ENCODE results near the gene NR6A1. TPM values are rescaled to one million over a fixed set of nuclear protein-coding genes. Genes with fewer than 3 reads are reported as not detected.
A peak's percentile ranks its signal among the peaks of the same experiment; 100 is the strongest.

The NR6A1 gene
- total RNA-seq, 1 experiment from 2014 or later = 99.3 TPM

- TF ChIP-seq, protein P1, sequence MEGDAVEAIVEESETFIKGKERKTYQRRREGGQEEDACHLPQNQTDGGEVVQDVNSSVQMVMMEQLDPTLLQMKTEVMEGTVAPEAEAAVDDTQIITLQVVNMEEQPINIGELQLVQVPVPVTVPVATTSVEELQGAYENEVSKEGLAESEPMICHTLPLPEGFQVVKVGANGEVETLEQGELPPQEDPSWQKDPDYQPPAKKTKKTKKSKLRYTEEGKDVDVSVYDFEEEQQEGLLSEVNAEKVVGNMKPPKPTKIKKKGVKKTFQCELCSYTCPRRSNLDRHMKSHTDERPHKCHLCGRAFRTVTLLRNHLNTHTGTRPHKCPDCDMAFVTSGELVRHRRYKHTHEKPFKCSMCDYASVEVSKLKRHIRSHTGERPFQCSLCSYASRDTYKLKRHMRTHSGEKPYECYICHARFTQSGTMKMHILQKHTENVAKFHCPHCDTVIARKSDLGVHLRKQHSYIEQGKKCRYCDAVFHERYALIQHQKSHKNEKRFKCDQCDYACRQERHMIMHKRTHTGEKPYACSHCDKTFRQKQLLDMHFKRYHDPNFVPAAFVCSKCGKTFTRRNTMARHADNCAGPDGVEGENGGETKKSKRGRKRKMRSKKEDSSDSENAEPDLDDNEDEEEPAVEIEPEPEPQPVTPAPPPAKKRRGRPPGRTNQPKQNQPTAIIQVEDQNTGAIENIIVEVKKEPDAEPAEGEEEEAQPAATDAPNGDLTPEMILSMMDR (conservative IDR thresholded peaks at IDR 0.05) = no peak
- peaks cover 0 to 12% (median 5%) of the 10 kb centered on the region in 3 experiments; a peak in 5 of 7 replicates for H3K36me3 Mint-ChIP-seq (ENCODE audit: insufficient read depth in 1 of 3, low read depth in 3 of 3)
- DNase-seq = no peak
- H3K27ac ChIP-seq (ENCODE audit: insufficient read length, low read depth, low read length) = no peak overlapping the region
- no peak overlapping the region for H3K9ac ChIP-seq (ENCODE audit: extremely low read depth, insufficient read length, low read length)
- no peak overlapping the region for H3K56ac ChIP-seq (ENCODE audit: insufficient read length, low read depth, low read length)
- no peak overlapping the region for H2BK5ac ChIP-seq (ENCODE audit: insufficient read length, low read length)
- no peak overlapping the region for H2BK12ac ChIP-seq (ENCODE audit: insufficient read length, low read depth, low read length)
- no peak overlapping the region for H2AK5ac ChIP-seq (ENCODE audit: insufficient read length, low read length)
- H2BK120ac ChIP-seq (ENCODE audit: low read depth, low read length, poor library complexity, severe bottlenecking) = no peak overlapping the region
- no peak overlapping the region for H4K91ac ChIP-seq (ENCODE audit: insufficient read length, low read depth, low read length)
- no peaks in the 10 kb centered on the region for H4K20me1 ChIP-seq (ENCODE audit: control insufficient read depth, insufficient read depth, insufficient read length)
- no peak overlapping the region for H2BK20ac ChIP-seq (ENCODE audit: low read depth, low read length, poor library complexity, severe bottlenecking)
- no peaks in the 10 kb centered on the region for H3K27me3 ChIP-seq (ENCODE audit: insufficient read depth, low read length)
- H3K4me1 ChIP-seq (ENCODE audit: insufficient read depth, low read length) = peaks cover 4% of the 10 kb centered on the region; the same call in 1 of the 2 replicates
- H3K27ac Mint-ChIP-seq = peak overlapping the region in 2 of 3 experiments; percentile 10 to 66; a peak in 4 of 7 replicates
- no peak overlapping the region for H3K14ac ChIP-seq (ENCODE audit: insufficient read depth, low read length)
- H3T11ph ChIP-seq (ENCODE audit: low read length) = no peak overlapping the region
- H3K4me2 ChIP-seq (ENCODE audit: insufficient read depth, insufficient read length, low read length) = no peak overlapping the region
- no peaks in the 10 kb centered on the region for H3K23me2 ChIP-seq (ENCODE audit: insufficient read length, low read depth, low read length, poor library complexity, severe bottlenecking)
- H3K9me3 Mint-ChIP-seq = no peaks in the 10 kb centered on the region
- no peak overlapping the region for H3K18ac ChIP-seq (ENCODE audit: insufficient read length, low read depth, low read length)
- H3K23ac ChIP-seq (ENCODE audit: insufficient read length, low read depth, low read length) = no peak overlapping the region
- H3K4me3 Mint-ChIP-seq = no peak overlapping the region
- WGBS (ENCODE audit: extremely low coverage, insufficient read length, low lambda C conversion rate) = no CpG with 5 or more reads among the region's 4 CpGs
- no peaks in the 10 kb centered on the region for H3K9me3 ChIP-seq (ENCODE audit: control insufficient read depth, low read depth, low read length)
- H3K4ac ChIP-seq (ENCODE audit: low read depth, low read length) = no peak overlapping the region
- H3K4me1 Mint-ChIP-seq = peaks cover 11 to 18% of the 10 kb centered on the region in 2 experiments
- no peak overlapping the region for H4K8ac ChIP-seq (replicated peaks; ENCODE audit: insufficient read length, low read depth, low read length)
- H4K5ac ChIP-seq (ENCODE audit: insufficient read length, low read depth, low read length) = no peak overlapping the region
- no peaks in the 10 kb centered on the region for H3K79me1 ChIP-seq (ENCODE audit: insufficient read depth, low read depth, low read length, poor library complexity, severe bottlenecking)
- no peak overlapping the region for H2AFZ ChIP-seq (ENCODE audit: low read length)
- H3K27me3 Mint-ChIP-seq (ENCODE audit: low read depth) = no peaks in the 10 kb centered on the region
- peaks cover 13% of the 10 kb centered on the region; the same call in 1 of the 2 replicates for H3K79me2 ChIP-seq (ENCODE audit: insufficient read depth, low read length)
- H2BK15ac ChIP-seq (ENCODE audit: low read depth, low read length) = no peak overlapping the region
Observed at GRCh38 chr9:124741662-124742061, 29.4 kb downstream of the NR6A1 start.

Measured in H9 (cell line).